Measurements from ENCODE around the gene HSD11B1. TPM values are rescaled to one million over a fixed set of nuclear protein-coding genes. Genes with fewer than 3 reads are reported as not detected.

HSD11B1 gene
- total and polyA plus RNA-seq, 2 donors from 2014 or later = 1.8 to 5.5 TPM

- intact Hi-C loops (cut with DNase I) = no loop called here
- TF ChIP-seq CTCF (IDR thresholded peaks at IDR 0.05; ENCODE audit: borderline replicate concordance, extremely low read depth, insufficient read depth) = no peak
- no peak for DNase-seq
- FAIRE-seq = no peak
- Histone ChIP-seq H3K4me3 (ENCODE audit: low read length in 3 of 3) (no peak overlapping the region), H3K9ac (ENCODE audit: low read length in 3 of 3) (no peak overlapping the region), H3K27ac (ENCODE audit: low read depth in 2 of 2, low read length in 2 of 2) (no peak overlapping the region), H3K36me3 (ENCODE audit: control insufficient read depth in 2 of 3, insufficient read depth in 3 of 3, low read length in 3 of 3) (no peaks in the 10 kb centered on the region), H3K27me3 (ENCODE audit: control insufficient read depth, insufficient read depth, low read length) (no peaks in the 10 kb centered on the region), H3K4me1 (ENCODE audit: control insufficient read depth in 2 of 3, insufficient read depth in 2 of 3, low read depth in 1 of 3, low read length in 3 of 3) (peaks cover 0 to 15% (median 5%) of the 10 kb centered on the region in 3 donors), H3K9me3 (ENCODE audit: control insufficient read depth in 2 of 3, insufficient read depth in 1 of 3, low read length in 3 of 3) (no peaks in the 10 kb centered on the region)
Measured at GRCh38 chr1:209727785-209728184, 23.1 kb downstream of the HSD11B1 start.

- TF ChIP-seq CTCF (IDR thresholded peaks at IDR 0.05; ENCODE audit: borderline replicate concordance, extremely low read depth, insufficient read depth) = no peak
- Histone ChIP-seq H3K4me3 (ENCODE audit: low read length in 3 of 3) (no peak overlapping the region), H3K27ac (ENCODE audit: low read depth in 2 of 2, low read length in 2 of 2) (no peak overlapping the region), H3K36me3 (ENCODE audit: control insufficient read depth in 2 of 3, insufficient read depth in 3 of 3, low read length in 3 of 3) (no peaks in the 10 kb centered on the region), H3K4me1 (ENCODE audit: control insufficient read depth in 2 of 3, insufficient read depth in 2 of 3, low read depth in 1 of 3, low read length in 3 of 3) (peaks cover 0 to 8% (median 5%) of the 10 kb centered on the region in 3 donors), H3K9ac (ENCODE audit: low read length in 3 of 3) (no peak overlapping the region), H3K9me3 (ENCODE audit: control insufficient read depth in 2 of 3, insufficient read depth in 1 of 3, low read length in 3 of 3) (no peaks in the 10 kb centered on the region), H3K27me3 (ENCODE audit: control insufficient read depth, insufficient read depth, low read length) (no peaks in the 10 kb centered on the region)
- no peak for FAIRE-seq
- DNase-seq = no peak
- intact Hi-C loops (cut with DNase I) = no loop called here
Measured at GRCh38 chr1:209728466-209728865, 23.8 kb downstream of the HSD11B1 start.

- Histone ChIP-seq H3K36me3 (ENCODE audit: control insufficient read depth in 2 of 3, insufficient read depth in 3 of 3, low read length in 3 of 3) (no peaks in the 10 kb centered on the region), H3K4me3 (ENCODE audit: low read length in 3 of 3) (no peak overlapping the region), H3K9ac (ENCODE audit: low read length in 3 of 3) (no peak overlapping the region), H3K27me3 (ENCODE audit: control insufficient read depth, insufficient read depth, low read length) (no peaks in the 10 kb centered on the region), H3K9me3 (ENCODE audit: control insufficient read depth in 2 of 3, insufficient read depth in 1 of 3, low read length in 3 of 3) (no peaks in the 10 kb centered on the region), H3K4me1 (ENCODE audit: control insufficient read depth in 2 of 3, insufficient read depth in 2 of 3, low read depth in 1 of 3, low read length in 3 of 3) (no peaks in the 10 kb centered on the region), H3K27ac (ENCODE audit: low read depth in 2 of 2, low read length in 2 of 2) (no peak overlapping the region)
- intact Hi-C loops (cut with DNase I) = no loop called here
- DNase-seq (no peak), FAIRE-seq (no peak)
- no peak for TF ChIP-seq CTCF (IDR thresholded peaks at IDR 0.05; ENCODE audit: borderline replicate concordance, extremely low read depth, insufficient read depth)
Measured at GRCh38 chr1:209729436-209729835, 24.8 kb downstream of the HSD11B1 start.

GRCh38 chr1:209732725-209733124 is 28.1 kb downstream of the HSD11B1 start:
- H3K27ac ChIP-seq (ENCODE audit: low read depth in 2 of 2, low read length in 2 of 2) = no peak overlapping the region
- H3K4me3 ChIP-seq (ENCODE audit: low read length in 3 of 3) = no peak overlapping the region
- no peak overlapping the region for H3K9ac ChIP-seq (ENCODE audit: low read length in 3 of 3)
- no peaks in the 10 kb centered on the region for H3K27me3 ChIP-seq (ENCODE audit: control insufficient read depth, insufficient read depth, low read length)
- H3K36me3 ChIP-seq (ENCODE audit: control insufficient read depth in 2 of 3, insufficient read depth in 3 of 3, low read length in 3 of 3) = no peaks in the 10 kb centered on the region
- FAIRE-seq (no peak), DNase-seq (no peak)
- no peaks in the 10 kb centered on the region for H3K4me1 ChIP-seq (ENCODE audit: control insufficient read depth in 2 of 3, insufficient read depth in 2 of 3, low read depth in 1 of 3, low read length in 3 of 3)
- intact Hi-C loops (cut with DNase I) = no loop called here
- TF ChIP-seq CTCF (IDR thresholded peaks at IDR 0.05; ENCODE audit: borderline replicate concordance, extremely low read depth, insufficient read depth) = no peak
- no peaks in the 10 kb centered on the region for H3K9me3 ChIP-seq (ENCODE audit: control insufficient read depth in 2 of 3, insufficient read depth in 1 of 3, low read length in 3 of 3)
